Measurements from ENCODE around the gene REEP1. TPM values are rescaled to one million over a fixed set of nuclear protein-coding genes. Genes with fewer than 3 reads are reported as not detected.
A peak's percentile ranks its signal among the peaks of the same experiment; 100 is the strongest.

The REEP1 gene
- total RNA-seq, 1 experiment from 2014 or later, result 3.6 TPM

DNA sequence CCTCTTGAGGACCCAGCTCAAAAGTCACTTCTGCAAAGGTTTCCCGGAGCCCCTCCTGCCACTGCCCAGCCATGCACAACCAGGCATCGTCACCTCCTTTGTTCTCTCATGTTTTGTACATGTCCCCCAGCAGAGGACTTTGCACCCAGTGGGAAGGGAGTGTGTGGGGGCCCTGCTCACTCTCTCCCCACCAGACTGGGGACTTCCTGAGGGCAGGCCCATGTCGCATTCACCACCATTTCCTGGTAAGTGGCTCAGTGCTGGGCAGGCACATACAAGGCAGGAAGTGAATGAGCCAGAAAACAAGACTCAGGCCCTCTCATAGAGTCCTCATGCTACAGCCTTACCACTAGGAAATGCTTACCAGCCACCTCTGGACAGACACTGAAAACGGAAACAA lies 119.3 kb downstream of the REEP1 start:
- Histone ChIP-seq H3K9me3 (ENCODE audit: low read depth, low read length, poor library complexity, severe bottlenecking) (no peaks in the 10 kb centered on the region), H3K4me1 (ENCODE audit: insufficient read depth, low read length, poor library complexity, severe bottlenecking) (peaks cover 25% of the 10 kb centered on the region), H3K36me3 (ENCODE audit: insufficient read depth, low read length, poor library complexity, severe bottlenecking) (peaks cover 7% of the 10 kb centered on the region), H3K27me3 (replicated peaks; ENCODE audit: insufficient read depth, low read depth, low read length, poor library complexity) (no peaks in the 10 kb centered on the region), H3K27ac (ENCODE audit: low read depth, low read length, poor library complexity, severe bottlenecking) (peak overlapping the region; percentile 55), H3K4me3 (ENCODE audit: low read depth, low read length, poor library complexity, severe bottlenecking) (no peak overlapping the region)
- CTCF ChIA-PET, result no interaction called here
- TF ChIP-seq EZH2 (IDR thresholded peaks at IDR 0.05; ENCODE audit: borderline replicate concordance, low read depth, low read length, poor library complexity, severe bottlenecking) (no peak), CTCF (conservative IDR thresholded peaks at IDR 0.05; ENCODE audit: low read depth, low read length) (no peak)
- intact Hi-C loops (cut with micrococcal nuclease; ENCODE audit: unreplicated experiment), result no loop called here
- POLR2A ChIA-PET (ENCODE audit: low non-redundant PET), result no interaction called here
- no peak for DNase-seq (ENCODE audit: low spot score)
- no TSS peak for BruUV-seq (replicated peaks)

GRCh38 chr2:86216575-86217555 lies 120.6 kb downstream of the REEP1 start:
- ChIA-PET CTCF (no interaction called here), POLR2A (ENCODE audit: low non-redundant PET) (no interaction called here)
- Histone ChIP-seq H3K27ac (ENCODE audit: low read depth, low read length, poor library complexity, severe bottlenecking) (peak overlapping the region; percentile 55), H3K27me3 (replicated peaks; ENCODE audit: insufficient read depth, low read depth, low read length, poor library complexity) (no peaks in the 10 kb centered on the region), H3K4me3 (ENCODE audit: low read depth, low read length, poor library complexity, severe bottlenecking) (peak overlapping the region; percentile 33), H3K4me1 (ENCODE audit: insufficient read depth, low read length, poor library complexity, severe bottlenecking) (peaks cover 18% of the 10 kb centered on the region), H3K36me3 (ENCODE audit: insufficient read depth, low read length, poor library complexity, severe bottlenecking) (peaks cover 20% of the 10 kb centered on the region), H3K9me3 (ENCODE audit: low read depth, low read length, poor library complexity, severe bottlenecking) (no peaks in the 10 kb centered on the region)
- TSS peak; percentile 77 for BruUV-seq (replicated peaks)
- intact Hi-C loops (cut with micrococcal nuclease; ENCODE audit: unreplicated experiment), result no loop called here
- TF ChIP-seq CTCF (conservative IDR thresholded peaks at IDR 0.05; ENCODE audit: low read depth, low read length) (no peak), EZH2 (IDR thresholded peaks at IDR 0.05; ENCODE audit: borderline replicate concordance, low read depth, low read length, poor library complexity, severe bottlenecking) (no peak)
- DNase-seq (ENCODE audit: low spot score), result peak; percentile 90

DNA sequence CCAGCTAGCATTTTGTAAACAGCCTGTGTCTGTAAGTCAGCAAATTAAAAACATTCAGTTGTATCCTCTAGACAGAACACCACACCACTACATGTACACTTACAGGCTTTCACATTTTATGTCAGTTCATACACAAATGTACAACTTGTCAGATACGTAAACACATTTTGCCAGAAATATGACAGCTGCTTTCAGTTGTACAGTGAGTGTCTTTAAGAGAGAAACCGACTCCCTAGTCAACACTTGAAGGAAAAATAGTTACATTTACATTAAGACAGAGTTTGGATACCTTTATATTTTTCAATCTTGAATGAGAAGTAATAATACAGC lies 123.0 kb downstream of the REEP1 start:
- Histone ChIP-seq H3K27ac (ENCODE audit: low read depth, low read length, poor library complexity, severe bottlenecking) (no peak overlapping the region), H3K36me3 (ENCODE audit: insufficient read depth, low read length, poor library complexity, severe bottlenecking) (peaks cover 43% of the 10 kb centered on the region), H3K27me3 (replicated peaks; ENCODE audit: insufficient read depth, low read depth, low read length, poor library complexity) (no peaks in the 10 kb centered on the region), H3K4me1 (ENCODE audit: insufficient read depth, low read length, poor library complexity, severe bottlenecking) (peaks cover 18% of the 10 kb centered on the region), H3K4me3 (ENCODE audit: low read depth, low read length, poor library complexity, severe bottlenecking) (no peak overlapping the region), H3K9me3 (ENCODE audit: low read depth, low read length, poor library complexity, severe bottlenecking) (no peaks in the 10 kb centered on the region)
- ChIA-PET POLR2A (ENCODE audit: low non-redundant PET) (no interaction called here), CTCF (no interaction called here)
- intact Hi-C loops (cut with micrococcal nuclease; ENCODE audit: unreplicated experiment), result no loop called here
- no TSS peak for BruUV-seq (replicated peaks)
- no peak for DNase-seq (ENCODE audit: low spot score)
- TF ChIP-seq CTCF (conservative IDR thresholded peaks at IDR 0.05; ENCODE audit: low read depth, low read length), result no peak
- no peak for TF ChIP-seq EZH2 (IDR thresholded peaks at IDR 0.05; ENCODE audit: borderline replicate concordance, low read depth, low read length, poor library complexity, severe bottlenecking)
